ENCODE measurements around the gene NRIP3.
"Not testable (repeated sequence)": the region's sequence is repeated elsewhere in the genome, so short reads cannot be mapped to it uniquely, and the experiment has no call there.

Gene NRIP3

DNA sequence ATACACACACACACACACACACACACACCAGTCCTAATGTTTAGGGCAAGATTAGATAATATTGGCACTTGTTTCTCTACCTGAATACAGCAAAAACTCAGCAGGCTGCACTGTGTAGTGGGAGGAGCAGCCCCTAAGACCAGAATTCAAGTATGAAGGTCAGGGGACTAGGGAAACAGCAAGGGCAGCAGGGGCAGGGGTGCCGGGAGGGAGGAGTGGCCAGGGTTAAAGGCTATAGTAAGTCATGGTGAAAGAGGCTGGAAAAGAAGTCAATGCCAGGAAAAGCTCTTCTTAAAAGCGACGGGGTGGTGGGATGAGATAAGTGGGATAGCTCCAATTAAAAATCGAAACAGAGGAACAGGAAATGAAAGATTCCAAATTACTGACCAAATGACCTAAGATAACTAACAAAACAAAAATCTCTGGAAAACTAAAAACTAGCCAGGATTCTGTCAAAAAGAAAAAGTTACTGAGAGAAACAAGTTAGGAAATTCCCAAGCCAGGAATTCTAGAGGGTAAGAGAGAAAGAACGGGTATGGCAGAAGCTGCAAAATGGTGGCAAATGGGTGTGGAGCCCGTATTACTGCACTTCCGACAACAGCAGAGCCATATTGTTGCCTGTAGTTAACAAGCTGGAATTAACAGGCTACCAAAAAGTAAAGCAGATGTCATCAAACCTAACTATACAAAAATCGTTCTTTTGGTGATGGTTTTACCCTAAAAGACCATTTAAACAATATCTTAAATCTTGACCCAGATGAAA, 62.3 kb downstream of the NRIP3 start:
- FAIRE-seq (no peak), DNase-seq (ENCODE audit: insufficient read length) (no peak)
- TF ChIP-seq POLR2AphosphoS5 (IDR thresholded peaks at IDR 0.05; ENCODE audit: low read depth, low read length) (no peak), POLR2A (IDR thresholded peaks at IDR 0.05; ENCODE audit: low read depth, low read length) (no peak), TAF1 (IDR thresholded peaks at IDR 0.05; ENCODE audit: borderline replicate concordance, low read depth, low read length) (no peak)

DNA sequence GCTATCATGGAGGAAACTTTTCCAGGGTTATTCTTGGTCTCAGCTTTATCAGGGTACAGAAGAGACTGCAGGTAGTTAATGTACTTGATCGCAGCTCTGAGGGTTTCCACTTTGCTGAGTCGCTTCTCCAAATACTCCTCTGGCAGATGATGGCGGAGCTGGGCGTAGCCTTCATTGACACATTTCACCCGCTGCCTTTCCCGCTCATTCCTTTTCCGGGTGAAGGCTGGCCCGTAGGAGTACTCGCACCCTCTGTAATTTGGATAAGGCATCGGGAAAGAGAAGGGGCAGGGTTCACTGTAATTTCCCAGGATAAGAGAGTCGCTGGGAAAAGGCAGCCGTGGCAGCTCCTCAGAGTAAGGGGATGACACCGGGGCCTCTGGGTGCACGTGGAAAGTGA, 66.1 kb downstream of the NRIP3 start:
- DNase-seq (ENCODE audit: insufficient read length) (no peak), FAIRE-seq (no peak)
- TF ChIP-seq POLR2A (IDR thresholded peaks at IDR 0.05; ENCODE audit: low read depth, low read length) (no peak), TAF1 (IDR thresholded peaks at IDR 0.05; ENCODE audit: borderline replicate concordance, low read depth, low read length) (no peak), POLR2AphosphoS5 (IDR thresholded peaks at IDR 0.05; ENCODE audit: low read depth, low read length) (no peak)

DNA sequence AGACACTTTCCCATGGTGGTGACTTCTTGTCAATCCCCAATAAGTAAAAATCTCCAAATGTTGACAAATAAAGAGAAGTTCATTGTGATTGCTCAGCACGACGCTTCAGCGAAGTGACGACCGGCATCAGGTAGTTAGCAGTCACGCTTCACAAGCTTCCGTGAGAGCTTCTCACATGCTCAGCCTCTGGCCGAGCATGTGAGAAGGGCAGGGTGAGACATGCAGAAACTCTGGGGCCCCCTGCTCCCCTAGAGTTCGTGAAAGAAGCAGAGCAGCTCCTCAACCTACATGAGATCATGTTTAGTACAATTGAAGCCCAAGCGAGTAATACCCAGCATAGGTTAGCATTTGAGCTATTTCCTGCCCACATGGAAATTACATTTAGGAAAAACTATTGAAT, 66.6 kb downstream of the NRIP3 start:
- FAIRE-seq (no peak), DNase-seq (ENCODE audit: insufficient read length) (no peak)
- TF ChIP-seq TAF1 (IDR thresholded peaks at IDR 0.05; ENCODE audit: borderline replicate concordance, low read depth, low read length) (no peak), POLR2A (IDR thresholded peaks at IDR 0.05; ENCODE audit: low read depth, low read length) (no peak), POLR2AphosphoS5 (IDR thresholded peaks at IDR 0.05; ENCODE audit: low read depth, low read length) (no peak)

DNA sequence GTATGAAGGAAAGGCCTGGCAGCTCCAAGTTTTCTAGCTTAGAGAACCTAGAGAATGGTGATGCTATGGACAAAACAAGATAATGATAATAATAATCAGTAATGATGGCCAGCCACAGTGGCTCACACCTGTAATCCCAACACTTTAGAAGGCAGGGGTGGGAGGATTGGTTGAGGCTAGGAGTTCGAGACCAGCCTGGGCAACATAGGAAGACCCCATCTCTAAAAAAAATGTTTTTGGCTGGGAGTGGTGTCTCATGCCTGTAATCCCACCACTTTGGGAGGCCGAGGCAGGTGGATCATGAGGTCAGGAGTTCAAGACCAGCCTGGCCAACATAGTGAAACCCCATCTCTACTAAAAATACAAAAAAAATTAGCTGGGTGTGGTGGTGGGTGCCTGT, 68.0 kb downstream of the NRIP3 start:
- not testable (repeated sequence) for FAIRE-seq; DNase-seq (ENCODE audit: insufficient read length)

DNA sequence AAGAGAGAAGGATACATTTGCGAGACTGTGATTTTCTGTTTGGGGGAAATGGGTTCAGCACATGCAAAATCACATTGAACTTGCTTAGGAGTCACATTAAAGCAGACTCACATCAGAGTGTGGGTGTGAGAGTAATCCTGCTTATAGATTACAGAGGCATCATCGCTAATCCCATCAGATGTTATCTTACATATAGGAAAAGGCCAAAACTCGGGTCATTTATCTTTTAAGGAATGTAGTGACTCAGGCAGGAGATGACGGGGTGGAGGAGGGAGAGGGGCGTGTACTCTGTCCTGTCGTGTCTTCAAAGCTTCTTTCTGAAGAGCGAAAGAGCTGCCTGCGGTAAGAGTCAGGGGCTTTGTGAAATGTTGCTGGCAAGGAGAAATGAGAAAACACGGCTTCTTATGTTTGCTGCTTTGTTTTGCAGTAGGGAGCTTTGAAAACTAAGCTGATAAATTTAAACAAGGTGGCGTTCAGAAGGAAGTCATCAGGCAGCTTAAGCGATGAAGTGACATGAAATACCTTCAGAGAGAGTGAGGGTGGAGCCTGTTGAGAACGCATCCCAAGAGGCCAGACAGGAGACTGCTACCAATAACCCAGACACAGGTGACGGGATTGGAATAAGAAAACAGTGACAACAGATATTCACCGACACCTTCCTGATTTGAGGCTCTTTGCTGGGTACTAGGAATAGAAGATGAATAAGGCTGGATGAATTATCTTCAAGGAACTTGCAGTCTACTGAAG, 68.9 kb downstream of the NRIP3 start:
- TF ChIP-seq TAF1 (IDR thresholded peaks at IDR 0.05; ENCODE audit: borderline replicate concordance, low read depth, low read length) (no peak), POLR2A (IDR thresholded peaks at IDR 0.05; ENCODE audit: low read depth, low read length) (no peak), POLR2AphosphoS5 (IDR thresholded peaks at IDR 0.05; ENCODE audit: low read depth, low read length) (no peak)
- no peak for DNase-seq (ENCODE audit: insufficient read length)
- no peak for FAIRE-seq

DNA sequence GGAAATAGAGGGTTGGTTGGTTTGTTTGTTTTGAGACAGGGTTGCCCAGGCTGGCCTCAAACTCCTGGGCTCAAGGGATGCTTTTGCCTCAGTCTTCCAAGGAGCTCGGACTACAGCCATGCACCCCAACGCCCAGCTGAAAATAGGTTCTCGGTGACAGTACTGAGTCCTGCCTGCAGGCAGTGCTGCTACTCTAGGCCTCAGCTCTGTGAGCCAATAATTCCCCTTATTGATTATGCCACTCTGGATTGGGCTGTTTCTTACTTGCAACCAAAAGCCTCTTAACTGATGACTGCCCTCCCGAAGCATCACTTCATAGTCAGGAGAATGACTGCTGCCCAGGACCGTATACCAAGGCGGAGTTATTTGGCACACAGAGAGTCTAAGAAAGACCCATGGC, 69.9 kb downstream of the NRIP3 start:
- DNase-seq (ENCODE audit: insufficient read length) (no peak), FAIRE-seq (no peak)
- TF ChIP-seq POLR2A (IDR thresholded peaks at IDR 0.05; ENCODE audit: low read depth, low read length) (no peak), TAF1 (IDR thresholded peaks at IDR 0.05; ENCODE audit: borderline replicate concordance, low read depth, low read length) (no peak), POLR2AphosphoS5 (IDR thresholded peaks at IDR 0.05; ENCODE audit: low read depth, low read length) (no peak)

DNA sequence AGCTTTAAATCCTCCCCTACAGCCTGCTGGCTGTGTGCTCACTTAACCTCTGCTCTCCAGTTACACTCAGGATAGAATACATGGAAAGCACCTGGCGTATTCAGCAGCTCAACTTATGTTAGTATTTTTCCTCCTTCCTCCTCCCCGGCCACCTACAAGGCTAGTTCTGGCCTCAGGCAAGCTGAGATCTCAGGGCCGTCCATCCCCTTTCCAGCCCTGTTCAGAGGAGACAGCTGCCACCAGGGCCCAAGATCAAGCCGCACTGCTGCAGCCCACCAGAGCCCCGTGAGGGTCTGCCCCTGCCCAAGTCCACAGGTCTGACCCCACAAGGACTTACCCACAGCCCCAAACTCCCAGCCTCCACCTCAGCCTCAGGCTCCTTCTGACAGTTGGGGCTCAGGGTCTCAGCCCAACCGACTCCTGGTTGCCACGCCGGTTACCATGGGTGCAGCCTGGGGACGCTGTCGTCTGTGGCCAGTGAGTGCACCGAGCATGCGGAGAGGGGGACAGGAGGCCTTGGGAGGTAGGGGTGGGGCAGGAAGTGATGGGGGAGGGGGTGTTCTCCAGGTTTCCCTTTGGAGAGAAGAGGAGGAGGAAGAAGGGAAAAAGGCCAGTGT, 71.1 kb downstream of the NRIP3 start, which contains the start of gene C11orf16:
Gene C11orf16, minus strand, starts transcription at position 384 of the 617 bp plus-strand sequence. CDS start 639 bp downstream, outside the sequence.
- no peak for DNase-seq (ENCODE audit: insufficient read length)
- TF ChIP-seq POLR2A (IDR thresholded peaks at IDR 0.05; ENCODE audit: low read depth, low read length) (no peak), POLR2AphosphoS5 (IDR thresholded peaks at IDR 0.05; ENCODE audit: low read depth, low read length) (no peak)
- FAIRE-seq = no peak
